Bronchial epithelial cell (primary cell): ENCODE data around the gene UNC5CL. TPM values are rescaled to one million over a fixed set of nuclear protein-coding genes. Genes with fewer than 3 reads are reported as not detected.
A peak's percentile ranks its signal among the peaks of the same experiment; 100 is the strongest.

Experiments used
- DNase-seq: peaks from one replicate; pipeline ENCODE4 v3.0.0-alpha.2; 2010; ENCODE audit warnings: low read depth
- FAIRE-seq: peaks from 2 replicates; lab custom pipeline; 2011; peaks lifted over from hg19 to GRCh38; lab: Jason Lieb, UNC
- H3K27me3 ChIP-seq: 2 replicates; pipeline ENCODE4 v1.5.1; 2011; ENCODE audit warnings: low read length; ENCODE audit not compliant: control insufficient read depth, insufficient read depth
- H3K36me3 ChIP-seq: 2 replicates; pipeline ENCODE4 v1.5.1; 2011; ENCODE audit warnings: low read length; ENCODE audit not compliant: control insufficient read depth, insufficient read depth
- H3K4me3 ChIP-seq: 2 replicates; pipeline ENCODE4 v1.5.1; 2011; ENCODE audit warnings: mild to moderate bottlenecking, low read depth, low read length, control low read depth
- total RNA-seq: library from RNA; depleted of rRNA; stranded (reverse); fragments of >200 nt; gene quantifications from 2 replicates; pipeline ENCODE4 v1.2.1, GENCODE V29; 2014
- TF ChIP-seq, protein P1 (sequence below): IDR thresholded peaks from 2 replicates; pipeline ENCODE4 v1.5.1; 2011; ENCODE audit warnings: mild to moderate bottlenecking, moderate library complexity, low read length, control low read depth, inconsistent platforms; ENCODE audit not compliant: insufficient read depth, severe bottlenecking

UNC5CL gene
- total RNA-seq, 1 donor from 2014 or later = 0.26 TPM

DNA sequence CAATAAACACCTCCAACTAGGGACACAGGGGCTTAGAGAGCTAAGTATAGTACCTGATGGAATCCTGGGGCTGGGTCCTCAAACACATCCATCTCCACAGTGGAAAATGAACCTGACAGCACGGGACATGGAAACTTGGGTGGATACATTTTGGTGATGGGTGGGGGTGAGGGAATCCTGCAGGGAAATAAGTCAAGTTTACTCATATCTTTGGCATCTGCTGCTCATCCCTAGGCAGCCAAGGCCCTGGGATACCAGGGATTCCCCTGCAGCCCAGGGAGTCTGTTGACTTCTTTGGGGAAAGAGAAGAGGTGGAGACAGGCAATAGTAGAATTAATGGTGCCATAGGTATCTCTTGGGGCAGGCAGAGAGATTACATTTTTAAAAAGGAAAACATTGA, 20.5 kb upstream of the UNC5CL start:
- Histone ChIP-seq H3K36me3 (no peaks in the 10 kb centered on the region), H3K4me3 (no peak overlapping the region), H3K27me3 (no peaks in the 10 kb centered on the region)
- TF ChIP-seq, protein P1, sequence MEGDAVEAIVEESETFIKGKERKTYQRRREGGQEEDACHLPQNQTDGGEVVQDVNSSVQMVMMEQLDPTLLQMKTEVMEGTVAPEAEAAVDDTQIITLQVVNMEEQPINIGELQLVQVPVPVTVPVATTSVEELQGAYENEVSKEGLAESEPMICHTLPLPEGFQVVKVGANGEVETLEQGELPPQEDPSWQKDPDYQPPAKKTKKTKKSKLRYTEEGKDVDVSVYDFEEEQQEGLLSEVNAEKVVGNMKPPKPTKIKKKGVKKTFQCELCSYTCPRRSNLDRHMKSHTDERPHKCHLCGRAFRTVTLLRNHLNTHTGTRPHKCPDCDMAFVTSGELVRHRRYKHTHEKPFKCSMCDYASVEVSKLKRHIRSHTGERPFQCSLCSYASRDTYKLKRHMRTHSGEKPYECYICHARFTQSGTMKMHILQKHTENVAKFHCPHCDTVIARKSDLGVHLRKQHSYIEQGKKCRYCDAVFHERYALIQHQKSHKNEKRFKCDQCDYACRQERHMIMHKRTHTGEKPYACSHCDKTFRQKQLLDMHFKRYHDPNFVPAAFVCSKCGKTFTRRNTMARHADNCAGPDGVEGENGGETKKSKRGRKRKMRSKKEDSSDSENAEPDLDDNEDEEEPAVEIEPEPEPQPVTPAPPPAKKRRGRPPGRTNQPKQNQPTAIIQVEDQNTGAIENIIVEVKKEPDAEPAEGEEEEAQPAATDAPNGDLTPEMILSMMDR = no peak
- no peak for FAIRE-seq
- peak; percentile 41 for DNase-seq

DNA sequence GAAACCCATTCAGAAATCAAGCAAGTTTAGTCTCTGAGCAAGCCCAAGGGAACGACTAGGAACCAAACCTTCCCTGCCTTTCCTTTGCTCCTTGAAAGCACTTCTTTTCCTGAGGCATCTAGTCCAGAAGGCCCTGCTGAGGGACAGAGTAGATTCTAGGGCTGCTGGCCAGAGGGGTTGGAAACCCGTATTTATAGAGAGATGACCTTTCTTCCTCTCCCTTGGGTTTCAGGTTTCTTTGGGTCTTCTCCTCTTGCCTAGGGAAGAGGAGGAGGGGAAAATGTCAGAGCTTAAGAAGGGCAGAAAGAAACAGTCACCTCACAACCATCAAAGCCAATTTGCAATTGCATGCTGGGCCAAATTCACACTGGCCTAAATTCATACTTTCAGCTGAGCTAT, 19.8 kb upstream of the UNC5CL start:
- no peak for FAIRE-seq
- Histone ChIP-seq H3K4me3 (no peak overlapping the region), H3K27me3 (no peaks in the 10 kb centered on the region), H3K36me3 (no peaks in the 10 kb centered on the region)
- DNase-seq = no peak
- TF ChIP-seq, protein P1 = no peak

DNA sequence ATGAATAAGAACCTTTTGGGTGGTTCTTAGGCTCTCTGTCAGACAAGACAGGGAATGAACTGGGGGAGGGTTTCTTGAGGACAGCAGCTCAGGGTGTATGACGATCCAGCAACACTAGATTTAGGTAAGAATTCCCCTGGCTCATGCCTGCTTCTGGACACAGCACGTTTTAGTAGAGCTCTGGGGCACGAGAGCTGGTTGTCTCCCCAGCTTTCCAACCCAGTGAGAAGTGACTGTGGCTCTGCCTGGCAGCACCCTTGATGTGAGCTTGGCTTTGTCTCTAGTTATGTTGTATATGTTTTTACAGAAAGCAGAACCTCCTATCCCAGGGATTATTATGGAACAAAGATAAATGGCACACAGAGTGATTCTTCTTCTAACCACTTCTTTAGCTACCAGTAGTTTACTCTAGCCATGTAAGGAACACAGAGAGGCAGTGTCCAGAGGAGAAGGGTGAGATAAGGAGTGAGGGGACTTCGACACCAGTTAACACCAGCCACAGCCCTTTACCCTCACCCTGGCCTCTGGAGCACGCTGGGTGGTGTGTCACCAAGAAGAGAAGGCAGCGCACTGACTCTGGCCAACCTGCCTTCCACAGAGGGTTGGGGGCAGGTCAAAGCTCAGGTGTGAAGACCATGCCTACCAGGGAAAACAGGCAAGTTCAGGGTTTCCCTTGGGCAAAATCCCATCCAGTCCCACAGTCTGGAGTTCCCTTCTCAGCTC, 17.9 kb upstream of the UNC5CL start:
- TF ChIP-seq, protein P1 = no peak
- Histone ChIP-seq H3K4me3 (no peak overlapping the region), H3K27me3 (no peaks in the 10 kb centered on the region), H3K36me3 (no peaks in the 10 kb centered on the region)
- DNase-seq = no peak
- FAIRE-seq = no peak

GRCh38 chr6:41055149-41055548, 16.1 kb upstream of the UNC5CL start:
- no peaks in the 10 kb centered on the region for H3K36me3 ChIP-seq
- no peak overlapping the region for H3K4me3 ChIP-seq
- H3K27me3 ChIP-seq = no peaks in the 10 kb centered on the region
- DNase-seq (no peak), FAIRE-seq (no peak)
- TF ChIP-seq, protein P1 = no peak

DNA sequence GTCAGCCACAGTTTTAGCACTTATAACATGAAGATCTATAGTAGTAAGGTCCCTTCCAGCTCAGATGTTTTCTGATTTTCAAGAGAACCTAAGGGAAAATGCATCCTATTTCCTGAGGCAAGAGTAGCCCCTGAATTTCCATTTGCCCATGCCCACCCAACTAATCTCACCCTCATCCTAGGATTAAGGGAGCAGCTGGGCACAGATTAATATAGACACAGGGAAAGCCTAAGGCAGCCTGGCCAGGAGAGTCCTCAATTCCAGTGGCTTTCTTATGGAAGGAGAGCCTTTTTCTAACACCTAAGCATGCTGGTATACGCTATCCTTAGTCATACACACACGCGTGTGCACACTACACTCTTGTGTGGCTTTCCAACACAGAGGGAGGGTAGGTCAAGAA, 15.5 kb upstream of the UNC5CL start:
- Histone ChIP-seq H3K4me3 (no peak overlapping the region), H3K27me3 (no peaks in the 10 kb centered on the region), H3K36me3 (no peaks in the 10 kb centered on the region)
- FAIRE-seq (no peak), DNase-seq (no peak)
- TF ChIP-seq, protein P1 = no peak

DNA sequence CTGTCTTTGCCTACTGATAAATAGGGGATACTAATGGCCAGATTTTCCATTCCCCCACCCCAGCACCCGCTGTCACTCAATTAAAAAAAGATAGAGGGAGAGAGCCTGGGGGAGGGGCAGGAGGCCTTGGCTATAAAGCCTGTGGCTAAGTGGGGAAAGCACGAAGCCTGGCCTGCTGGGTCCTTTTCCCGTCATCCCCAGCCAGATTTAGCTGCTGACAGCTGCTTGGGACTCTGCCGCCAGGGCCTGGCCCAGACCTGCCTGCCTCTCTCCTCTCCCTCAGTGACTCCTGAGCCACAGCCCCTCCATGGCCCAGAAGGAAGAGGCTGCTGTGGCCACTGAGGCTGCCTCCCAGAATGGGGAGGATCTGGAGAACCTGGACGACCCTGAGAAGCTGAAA, 14.0 kb upstream of the UNC5CL start, which contains the start of gene APOBEC2:
TSS of gene APOBEC2 (plus strand) at position 162 of the 400 bp plus-strand sequence. CDS start at position 308, 146 bp downstream.
- DNase-seq (no peak), FAIRE-seq (no peak)
- TF ChIP-seq, protein P1 = no peak
- Histone ChIP-seq H3K27me3 (no peaks in the 10 kb centered on the region), H3K36me3 (no peaks in the 10 kb centered on the region), H3K4me3 (no peak within 1 kb of the TSS)
